GM23338 (cell line): ENCODE measurements around the gene OR8B2. TPM values are rescaled to one million over a fixed set of nuclear protein-coding genes. Genes with fewer than 3 reads are reported as not detected.

Experiments used
- ATAC-seq: fragments of 200-7000 bp; cut with Tn5 transposase; 3 replicates; pipeline ENCODE4 v1.9.1; 2020
- DNase-seq: peaks from one replicate; pipeline ENCODE4 v3.0.0-alpha.2; 2015; ENCODE audit warnings: low spot score
- H2AFZ ChIP-seq: fragments of 200-600 bp; sonication (generic); 2 replicates; pipeline ENCODE4 v1.8.0; 2016; ENCODE audit warnings: antibody characterized with exemption, mild to moderate bottlenecking, moderate library complexity
- H3F3A ChIP-seq: fragments of 200-600 bp; sonication (generic); replicated peaks from 2 replicates; pipeline ENCODE4 v1.8.0; 2017; ENCODE audit warnings: antibody characterized with exemption, mixed run types, low read depth
- H3K27ac ChIP-seq: fragments of 200-600 bp; sonication (generic); 2 replicates; pipeline ENCODE4 v1.6.1; 2016; ENCODE audit warnings: low read depth
- H3K27me3 ChIP-seq: fragments of 200-600 bp; sonication (generic); 2 replicates; pipeline ENCODE4 v1.8.0; 2016; ENCODE audit warnings: mild to moderate bottlenecking, mixed run types, moderate library complexity; ENCODE audit not compliant: insufficient read depth
- H3K36me3 ChIP-seq: fragments of 200-600 bp; sonication (generic); 2 replicates; pipeline ENCODE4 v1.8.0; 2016; ENCODE audit warnings: mild to moderate bottlenecking; ENCODE audit not compliant: insufficient read depth
- H3K4me1 ChIP-seq: fragments of 200-600 bp; sonication (generic); 2 replicates; pipeline ENCODE4 v1.8.0; 2016; ENCODE audit warnings: mild to moderate bottlenecking, moderate library complexity; ENCODE audit not compliant: insufficient read depth
- H3K4me2 ChIP-seq: fragments of 200-600 bp; sonication (generic); 2 replicates; pipeline ENCODE4 v1.7.1; 2017; ENCODE audit warnings: mixed run types
- H3K4me3 ChIP-seq: fragments of 200-600 bp; sonication (generic); 2 replicates; pipeline ENCODE4 v1.6.1; 2016; ENCODE audit warnings: mixed run types
- H3K79me2 ChIP-seq: fragments of 200-600 bp; sonication (generic); replicated peaks from 2 replicates; pipeline ENCODE4 v1.8.0; 2017; ENCODE audit warnings: mild to moderate bottlenecking; ENCODE audit not compliant: insufficient read depth
- H3K9me2 ChIP-seq: fragments of 200-600 bp; sonication (generic); 2 replicates; pipeline ENCODE4 v1.8.0; 2017; ENCODE audit not compliant: insufficient read depth
- H4K20me1 ChIP-seq: fragments of 200-600 bp; sonication (generic); replicated peaks from 2 replicates; pipeline ENCODE4 v1.8.0; 2017; ENCODE audit warnings: mild to moderate bottlenecking; ENCODE audit not compliant: insufficient read depth
- H3K27ac Mint-ChIP-seq: 2 replicates; pipeline ENCODE4 v1.8.0; 2020; ENCODE audit warnings: inconsistent platforms, mild to moderate bottlenecking, moderate library complexity, mixed read lengths
- H3K27me3 Mint-ChIP-seq: 3 replicates; pipeline ENCODE4 v1.8.0; 2022; ENCODE audit warnings: low read depth, mild to moderate bottlenecking, moderate library complexity, mixed read lengths, inconsistent platforms; ENCODE audit not compliant: insufficient read depth, poor library complexity
- H3K36me3 Mint-ChIP-seq: 3 replicates; pipeline ENCODE4 v1.8.0; 2021; ENCODE audit warnings: low read depth, mild to moderate bottlenecking, inconsistent platforms, moderate library complexity, mixed read lengths
- H3K4me1 Mint-ChIP-seq: 3 replicates; pipeline ENCODE4 v1.8.0; 2020; ENCODE audit warnings: mild to moderate bottlenecking, inconsistent platforms, mixed read lengths
- H3K4me3 Mint-ChIP-seq: 3 replicates; pipeline ENCODE4 v1.8.0; 2021; ENCODE audit warnings: moderate library complexity, mild to moderate bottlenecking, inconsistent platforms, mixed read lengths
- H3K9me3 Mint-ChIP-seq: 3 replicates; pipeline ENCODE4 v1.8.0; 2020; ENCODE audit warnings: moderate library complexity, mild to moderate bottlenecking, inconsistent platforms, mixed read lengths
- CREB1 ChIP-seq: fragments of 250-450 bp; sonication (Bioruptor Pico); IDR thresholded peaks from 2 replicates; pipeline ENCODE4 v1.5.0; 2020; ENCODE audit warnings: low read depth, mild to moderate bottlenecking, moderate library complexity
- EZH2phosphoT487 ChIP-seq: fragments of 200-600 bp; sonication (generic); IDR thresholded peaks from one replicate; pipeline ENCODE4 v1.8.1; 2018; ENCODE audit warnings: antibody characterized with exemption; ENCODE audit not compliant: unreplicated experiment
- JUNB ChIP-seq: IDR thresholded peaks from one replicate; pipeline ENCODE4 v1.6.1; 2016; ENCODE audit warnings: antibody characterized with exemption; ENCODE audit not compliant: unreplicated experiment
- NANOG ChIP-seq: IDR thresholded peaks from 2 replicates; pipeline ENCODE4 v1.6.1; 2016; ENCODE audit warnings: antibody characterized with exemption, borderline replicate concordance
- STAT1 ChIP-seq: IDR thresholded peaks from one replicate; pipeline ENCODE4 v1.6.1; 2016; ENCODE audit warnings: antibody characterized with exemption; ENCODE audit not compliant: unreplicated experiment
- polyA plus RNA-seq: library from polyadenylated mRNA; unstranded; fragments of >200 nt; fragmentation: Nextera tagmentation; extraction: Ambion mirVana; gene quantifications from 2 replicates; pipeline ENCODE4 v1.2.1, GENCODE V29; 2016
- total RNA-seq: library from RNA; depleted of rRNA; stranded (reverse); fragments of >200 nt; shearing (Covaris generic); gene quantifications from 2 replicates; pipeline ENCODE4 v1.2.3, GENCODE V29; 2014
- TF ChIP-seq, protein P1 (sequence below): IDR thresholded peaks from one replicate; pipeline ENCODE4 v1.6.1; 2018; ENCODE audit warnings: antibody characterized with exemption; ENCODE audit not compliant: unreplicated experiment
- TF ChIP-seq, protein P2 (sequence below), 2 experiments: fragments of 200-600 bp in 1 of 2; sonication (generic) in 1 of 2; conservative IDR thresholded peaks; 2 replicates each; pipeline versions ENCODE4 v1.5.1 to v1.6.1; 2016 to 2017; ENCODE audit warnings: antibody characterized with exemption in 2 of 2, low read depth in 2 of 2, mild to moderate bottlenecking in 2 of 2, moderate library complexity in 1 of 2

OR8B2 gene
- total and polyA plus RNA-seq, 2 experiments from 2014 or later: not detected

- H4K20me1 ChIP-seq: no peaks in the 10 kb centered on the region
- Mint-ChIP-seq H3K9me3 (no peaks in the 10 kb centered on the region), H3K27ac (no peak overlapping the region), H3K36me3 (no peaks in the 10 kb centered on the region), H3K27me3 (no peaks in the 10 kb centered on the region), H3K4me1 (no peaks in the 10 kb centered on the region), H3K4me3 (no peak overlapping the region)
- ATAC-seq: no peak
- H3K4me2 ChIP-seq: no peak overlapping the region
- no peak overlapping the region for H3K4me3 ChIP-seq
- TF ChIP-seq STAT1: no peak
- TF ChIP-seq, protein P1, sequence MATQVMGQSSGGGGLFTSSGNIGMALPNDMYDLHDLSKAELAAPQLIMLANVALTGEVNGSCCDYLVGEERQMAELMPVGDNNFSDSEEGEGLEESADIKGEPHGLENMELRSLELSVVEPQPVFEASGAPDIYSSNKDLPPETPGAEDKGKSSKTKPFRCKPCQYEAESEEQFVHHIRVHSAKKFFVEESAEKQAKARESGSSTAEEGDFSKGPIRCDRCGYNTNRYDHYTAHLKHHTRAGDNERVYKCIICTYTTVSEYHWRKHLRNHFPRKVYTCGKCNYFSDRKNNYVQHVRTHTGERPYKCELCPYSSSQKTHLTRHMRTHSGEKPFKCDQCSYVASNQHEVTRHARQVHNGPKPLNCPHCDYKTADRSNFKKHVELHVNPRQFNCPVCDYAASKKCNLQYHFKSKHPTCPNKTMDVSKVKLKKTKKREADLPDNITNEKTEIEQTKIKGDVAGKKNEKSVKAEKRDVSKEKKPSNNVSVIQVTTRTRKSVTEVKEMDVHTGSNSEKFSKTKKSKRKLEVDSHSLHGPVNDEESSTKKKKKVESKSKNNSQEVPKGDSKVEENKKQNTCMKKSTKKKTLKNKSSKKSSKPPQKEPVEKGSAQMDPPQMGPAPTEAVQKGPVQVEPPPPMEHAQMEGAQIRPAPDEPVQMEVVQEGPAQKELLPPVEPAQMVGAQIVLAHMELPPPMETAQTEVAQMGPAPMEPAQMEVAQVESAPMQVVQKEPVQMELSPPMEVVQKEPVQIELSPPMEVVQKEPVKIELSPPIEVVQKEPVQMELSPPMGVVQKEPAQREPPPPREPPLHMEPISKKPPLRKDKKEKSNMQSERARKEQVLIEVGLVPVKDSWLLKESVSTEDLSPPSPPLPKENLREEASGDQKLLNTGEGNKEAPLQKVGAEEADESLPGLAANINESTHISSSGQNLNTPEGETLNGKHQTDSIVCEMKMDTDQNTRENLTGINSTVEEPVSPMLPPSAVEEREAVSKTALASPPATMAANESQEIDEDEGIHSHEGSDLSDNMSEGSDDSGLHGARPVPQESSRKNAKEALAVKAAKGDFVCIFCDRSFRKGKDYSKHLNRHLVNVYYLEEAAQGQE: no peak
- no peak for TF ChIP-seq EZH2phosphoT487
- TF ChIP-seq JUNB: no peak
- TF ChIP-seq, protein P2, sequence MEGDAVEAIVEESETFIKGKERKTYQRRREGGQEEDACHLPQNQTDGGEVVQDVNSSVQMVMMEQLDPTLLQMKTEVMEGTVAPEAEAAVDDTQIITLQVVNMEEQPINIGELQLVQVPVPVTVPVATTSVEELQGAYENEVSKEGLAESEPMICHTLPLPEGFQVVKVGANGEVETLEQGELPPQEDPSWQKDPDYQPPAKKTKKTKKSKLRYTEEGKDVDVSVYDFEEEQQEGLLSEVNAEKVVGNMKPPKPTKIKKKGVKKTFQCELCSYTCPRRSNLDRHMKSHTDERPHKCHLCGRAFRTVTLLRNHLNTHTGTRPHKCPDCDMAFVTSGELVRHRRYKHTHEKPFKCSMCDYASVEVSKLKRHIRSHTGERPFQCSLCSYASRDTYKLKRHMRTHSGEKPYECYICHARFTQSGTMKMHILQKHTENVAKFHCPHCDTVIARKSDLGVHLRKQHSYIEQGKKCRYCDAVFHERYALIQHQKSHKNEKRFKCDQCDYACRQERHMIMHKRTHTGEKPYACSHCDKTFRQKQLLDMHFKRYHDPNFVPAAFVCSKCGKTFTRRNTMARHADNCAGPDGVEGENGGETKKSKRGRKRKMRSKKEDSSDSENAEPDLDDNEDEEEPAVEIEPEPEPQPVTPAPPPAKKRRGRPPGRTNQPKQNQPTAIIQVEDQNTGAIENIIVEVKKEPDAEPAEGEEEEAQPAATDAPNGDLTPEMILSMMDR (conservative IDR thresholded peaks at IDR 0.05; ENCODE audit: low read depth in 2 of 2): peak; percentile 56 to 63
- TF ChIP-seq CREB1 (CRISPR knock-in tag): no peak
- TF ChIP-seq NANOG: no peak
- DNase-seq: peak; percentile 65
- no peaks in the 10 kb centered on the region for H3K36me3 ChIP-seq
- no peaks in the 10 kb centered on the region for H3K4me1 ChIP-seq
- no peak overlapping the region for H3K27ac ChIP-seq
- H3K79me2 ChIP-seq: no peaks in the 10 kb centered on the region
- no peaks in the 10 kb centered on the region for H3K27me3 ChIP-seq
- no peak overlapping the region for H2AFZ ChIP-seq
- H3F3A ChIP-seq: no peaks in the 10 kb centered on the region
- no peaks in the 10 kb centered on the region for H3K9me2 ChIP-seq
Observed at GRCh38 chr11:124415356-124415923, 31.1 kb upstream of the OR8B2 start.

DNA sequence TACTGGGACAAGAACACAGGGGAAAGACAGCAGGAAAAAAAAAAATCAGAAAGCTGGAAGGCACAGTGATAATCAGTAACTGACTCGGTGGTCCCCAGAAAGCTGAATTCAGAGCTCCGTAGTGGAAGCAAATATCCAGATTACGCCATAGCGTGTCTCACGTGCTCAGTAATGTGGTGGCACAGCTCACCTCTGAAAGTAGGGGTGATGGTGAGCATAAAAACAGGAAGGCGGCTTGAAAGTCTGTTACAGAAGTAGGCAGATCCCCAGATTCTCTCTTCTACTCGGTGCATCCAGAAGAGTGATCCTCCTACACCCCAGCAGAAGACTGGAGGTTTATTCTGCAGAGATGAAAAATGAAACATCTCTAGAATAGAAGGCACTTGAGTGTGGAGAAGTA lies 25.6 kb upstream of the OR8B2 start:
- no peaks in the 10 kb centered on the region for H3K9me3 Mint-ChIP-seq
- Histone ChIP-seq H4K20me1 (no peaks in the 10 kb centered on the region), H3K79me2 (no peaks in the 10 kb centered on the region), H2AFZ (no peak overlapping the region), H3K4me3 (no peak overlapping the region), H3K4me1 (no peaks in the 10 kb centered on the region), H3K36me3 (no peaks in the 10 kb centered on the region), H3K9me2 (no peaks in the 10 kb centered on the region), H3K27me3 (no peaks in the 10 kb centered on the region), H3K4me2 (no peak overlapping the region), H3F3A (no peaks in the 10 kb centered on the region), H3K27ac (no peak overlapping the region)
- no peaks in the 10 kb centered on the region for H3K4me1 Mint-ChIP-seq
- no peaks in the 10 kb centered on the region for H3K27me3 Mint-ChIP-seq
- ATAC-seq (no peak), DNase-seq (no peak)
- H3K27ac Mint-ChIP-seq: no peak overlapping the region
- TF ChIP-seq EZH2phosphoT487 (no peak), CREB1 (CRISPR knock-in tag) (no peak)
- TF ChIP-seq, protein P1: no peak
- H3K36me3 Mint-ChIP-seq: no peaks in the 10 kb centered on the region
- H3K4me3 Mint-ChIP-seq: no peak overlapping the region
